GM13977 (cell line): Measurements from ENCODE around the gene NDEL1.

Experiments
- DNase-seq: peaks from one replicate; pipeline ENCODE4 v3.0.0; 2012; ENCODE audit warnings: low spot score
- CTCF ChIP-seq: IDR thresholded peaks from 2 replicates; pipeline ENCODE4 v1.5.1; 2012; ENCODE audit warnings: mild to moderate bottlenecking, control low read depth; ENCODE audit not compliant: insufficient read depth; ENCODE audit errors: extremely low read depth, missing control alignments
- in situ Hi-C: fragments of 300-500 bp; cut with MboI; formaldehyde crosslinking; loops from one replicate; pipeline ENCODE4 v1.12.0; 2022; ENCODE audit warnings: low sequenced_read_pairs, low pct_unique_long_range_greater_than_20kb, mixed read lengths, inconsistent platforms; ENCODE audit not compliant: unreplicated experiment

Gene NDEL1

GRCh38 chr17:8436844-8437171 is 1.1 kb downstream of the NDEL1 start:
- no peak for TF ChIP-seq CTCF
- in situ Hi-C loops: no loop called here
- DNase-seq: no peak

- no peak for DNase-seq
- no peak for TF ChIP-seq CTCF
- in situ Hi-C loops: no loop called here
Observed at GRCh38 chr17:8438441-8438840, 2.8 kb downstream of the NDEL1 start.

- in situ Hi-C loops: no loop called here
- no peak for DNase-seq
- TF ChIP-seq CTCF: no peak
Observed at GRCh38 chr17:8439681-8440080, 4.0 kb downstream of the NDEL1 start.

- TF ChIP-seq CTCF: no peak
- in situ Hi-C loops: no loop called here
- no peak for DNase-seq
Observed at GRCh38 chr17:8441690-8442089, 6.0 kb downstream of the NDEL1 start.

GRCh38 chr17:8442310-8442709 is 6.6 kb downstream of the NDEL1 start:
- no peak for TF ChIP-seq CTCF
- DNase-seq: no peak
- in situ Hi-C loops: no loop called here

- in situ Hi-C loops: no loop called here
- no peak for TF ChIP-seq CTCF
- no peak for DNase-seq
Observed at GRCh38 chr17:8443756-8444155, 8.1 kb downstream of the NDEL1 start.

GRCh38 chr17:8444494-8444893 is 8.8 kb downstream of the NDEL1 start:
- no peak for TF ChIP-seq CTCF
- in situ Hi-C loops: no loop called here
- DNase-seq: no peak
